Osteoblast (primary cell): ENCODE results near the gene WBP1. TPM values are rescaled to one million over a fixed set of nuclear protein-coding genes. Genes with fewer than 3 reads are reported as not detected.
"Not testable (repeated sequence)": the region's sequence is repeated elsewhere in the genome, so short reads cannot be mapped to it uniquely, and the experiment has no call there.

Source experiments
- DNase-seq: peaks from one replicate; pipeline ENCODE4 v3.0.0; 2011; ENCODE audit warnings: low spot score, mixed read lengths; ENCODE audit not compliant: insufficient read length; ENCODE audit errors: missing footprints
- H2AFZ ChIP-seq: 2 replicates; pipeline ENCODE4 v1.6.0; 2011; ENCODE audit warnings: mild to moderate bottlenecking, low read length
- H3K27ac ChIP-seq: 2 replicates; pipeline ENCODE4 v1.5.1; 2011; ENCODE audit warnings: mild to moderate bottlenecking, low read depth, low read length, moderate library complexity
- H3K27me3 ChIP-seq: 2 replicates; pipeline ENCODE4 v1.6.0; 2012; ENCODE audit warnings: mild to moderate bottlenecking, control low read depth, inconsistent platforms, low read length, moderate library complexity; ENCODE audit not compliant: insufficient read depth
- H3K36me3 ChIP-seq: 2 replicates; pipeline ENCODE4 v1.5.1; 2011; ENCODE audit warnings: mild to moderate bottlenecking, low read length, control low read depth, moderate library complexity; ENCODE audit not compliant: insufficient read depth
- H3K4me1 ChIP-seq: 2 replicates; pipeline ENCODE4 v1.5.1; 2011; ENCODE audit warnings: mild to moderate bottlenecking, low read length, control low read depth, moderate library complexity; ENCODE audit not compliant: insufficient read depth
- H3K4me2 ChIP-seq: 2 replicates; pipeline ENCODE4 v1.6.0; 2011; ENCODE audit warnings: mild to moderate bottlenecking, low read length; ENCODE audit not compliant: insufficient read depth
- H3K4me3 ChIP-seq: fragments of 200-600 bp; sonication (generic); 3 replicates; pipeline ENCODE4 v1.5.1; 2012; ENCODE audit warnings: mild to moderate bottlenecking, low read length, inconsistent platforms; ENCODE audit not compliant: insufficient read depth
- H3K79me2 ChIP-seq: 2 replicates; pipeline ENCODE4 v1.6.0; 2012; ENCODE audit warnings: mild to moderate bottlenecking, low read length, control low read depth, inconsistent platforms; ENCODE audit not compliant: insufficient read depth
- H3K9me3 ChIP-seq: 2 replicates; pipeline ENCODE4 v1.5.1; 2011; ENCODE audit warnings: low read depth, low read length, control low read depth
- H4K20me1 ChIP-seq: 2 replicates; pipeline ENCODE4 v1.6.0; 2012; ENCODE audit warnings: mild to moderate bottlenecking, low read length, control low read depth; ENCODE audit not compliant: insufficient read depth
- CTCF ChIP-seq: IDR thresholded peaks from 2 replicates; pipeline ENCODE4 v1.5.1; 2011; ENCODE audit warnings: mild to moderate bottlenecking, low read depth, low read length, moderate library complexity; ENCODE audit errors: extremely low read depth
- total RNA-seq: library from RNA; depleted of rRNA; stranded (reverse); fragments of >200 nt; gene quantifications from 2 replicates; pipeline ENCODE4 v1.2.3, GENCODE V29; 2012

Gene WBP1
- total RNA-seq, 1 donor: 35.5 TPM

- no peaks in the 10 kb centered on the region for H3K27me3 ChIP-seq
- H4K20me1 ChIP-seq: peaks cover 5% of the 10 kb centered on the region
- peaks cover 46% of the 10 kb centered on the region for H3K79me2 ChIP-seq
- no peak overlapping the region for H3K4me3 ChIP-seq
- peaks cover 27% of the 10 kb centered on the region for H3K36me3 ChIP-seq
- no peak overlapping the region for H3K4me2 ChIP-seq
- peaks cover 24% of the 10 kb centered on the region for H3K4me1 ChIP-seq
- H3K9me3 ChIP-seq: no peaks in the 10 kb centered on the region
- TF ChIP-seq CTCF: peak; percentile 16
- DNase-seq: peak; percentile 47
- no peak overlapping the region for H2AFZ ChIP-seq
- no peak overlapping the region for H3K27ac ChIP-seq
These were observed 3.2 kb downstream of the WBP1 start for GRCh38 chr2:74461187-74462053.

- Histone ChIP-seq H3K4me2 (no peak overlapping the region), H3K9me3 (no peaks in the 10 kb centered on the region), H4K20me1 (peaks cover 5% of the 10 kb centered on the region), H3K79me2 (peaks cover 43% of the 10 kb centered on the region), H2AFZ (no peak overlapping the region), H3K4me3 (no peak overlapping the region), H3K4me1 (peaks cover 17% of the 10 kb centered on the region), H3K27me3 (no peaks in the 10 kb centered on the region), H3K36me3 (peaks cover 27% of the 10 kb centered on the region), H3K27ac (no peak overlapping the region)
- no peak for TF ChIP-seq CTCF
- DNase-seq: no peak
These were observed 4.0 kb downstream of the WBP1 start for GRCh38 chr2:74462054-74462785.

- Histone ChIP-seq H4K20me1 (peaks cover 5% of the 10 kb centered on the region), H3K27me3 (no peaks in the 10 kb centered on the region), H3K36me3 (peaks cover 27% of the 10 kb centered on the region), H3K27ac (no peak overlapping the region), H3K4me2 (no peak overlapping the region), H3K79me2 (peaks cover 43% of the 10 kb centered on the region), H3K9me3 (no peaks in the 10 kb centered on the region), H3K4me1 (peaks cover 17% of the 10 kb centered on the region), H3K4me3 (no peak overlapping the region), H2AFZ (no peak overlapping the region)
- no peak for DNase-seq
- TF ChIP-seq CTCF: no peak
These were observed 4.5 kb downstream of the WBP1 start for GRCh38 chr2:74462786-74463105.

- H3K27me3 ChIP-seq: no peaks in the 10 kb centered on the region
- DNase-seq: peak; percentile 70
These were observed 6.2 kb downstream of the WBP1 start for GRCh38 chr2:74464406-74464805.

GRCh38 chr2:74470742-74471141 lies 12.5 kb downstream of the WBP1 start:
- peaks cover 14% of the 10 kb centered on the region for H3K4me1 ChIP-seq
- H3K79me2 ChIP-seq: not testable (repeated sequence)

More at GRCh38 chr2:74464406-74464805, 6.2 kb downstream of the WBP1 start:
- H3K4me2 ChIP-seq: peak overlapping the region; percentile 98
- peak overlapping the region; percentile 82 for H3K27ac ChIP-seq
- H3K4me1 ChIP-seq: peaks cover 15% of the 10 kb centered on the region
- TF ChIP-seq CTCF: no peak
- H3K79me2 ChIP-seq: peaks cover 35% of the 10 kb centered on the region
- H2AFZ ChIP-seq: peak overlapping the region; percentile 59
- peaks cover 5% of the 10 kb centered on the region for H4K20me1 ChIP-seq
- peak overlapping the region; percentile 94 for H3K4me3 ChIP-seq
- H3K9me3 ChIP-seq: no peaks in the 10 kb centered on the region
- peaks cover 27% of the 10 kb centered on the region for H3K36me3 ChIP-seq

More at GRCh38 chr2:74470742-74471141, 12.5 kb downstream of the WBP1 start:
- H4K20me1 ChIP-seq, H3K4me2 ChIP-seq, H3K4me3 ChIP-seq, H3K9me3 ChIP-seq, DNase-seq, H3K27me3 ChIP-seq, H3K27ac ChIP-seq, H2AFZ ChIP-seq: not testable (repeated sequence)
- H3K36me3 ChIP-seq: peaks cover 16% of the 10 kb centered on the region
